ENCODE data around the gene RFFL. TPM values are rescaled to one million over a fixed set of nuclear protein-coding genes. Genes with fewer than 3 reads are reported as not detected.

Gene RFFL
- total and polyA plus RNA-seq, 9 of the 15 experiments (the other 6 are each of a cell fraction or from before 2014, with no cell fraction given) = 3.4 to 18.1 (median 12.8) TPM

DNA sequence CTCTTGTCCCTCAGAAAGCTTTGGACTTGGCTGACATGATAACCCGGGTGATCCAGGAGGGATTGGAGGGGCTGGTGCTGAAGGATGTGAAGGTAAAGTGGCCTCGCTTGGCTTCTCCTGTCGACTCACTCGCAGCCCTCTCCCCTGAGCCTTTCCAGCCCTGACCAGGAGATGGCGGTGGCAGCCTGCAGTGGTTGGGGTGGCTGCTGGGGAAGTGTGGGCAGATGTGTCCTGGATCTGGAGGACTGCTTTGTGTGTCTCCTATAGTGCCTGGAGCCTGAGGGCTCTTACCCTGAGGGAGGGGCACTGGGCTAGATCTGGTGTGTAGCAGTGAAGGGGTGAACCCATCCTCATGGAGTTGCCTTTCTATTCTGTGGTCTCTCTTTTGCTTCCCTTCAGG lies 65.3 kb downstream of the RFFL start:
- POLR2A ChIA-PET = interaction anchor here (0.6 kb wide), 1 partner anchor 578 kb away, joined by 3 read pairs; no protein-coding TSS in a partner anchor
- H3K9ac ChIP-seq (ENCODE audit: insufficient read depth in 1 of 2, low read depth in 2 of 2, low read length in 2 of 2) = 0 out of 4 replicates have a peak overlapping the region, but pooled peaks of 1 of the 2 experiments have one; percentile 12
- TF ChIP-seq SMARCC2 (IDR thresholded peaks at IDR 0.05; ENCODE audit: low read depth) = no peak
- peak; percentile 86 to 95 for TF ChIP-seq RAD21 (CRISPR knock-in tag; conservative IDR thresholded peaks at IDR 0.05 in 1 of 2, IDR thresholded peaks at IDR 0.05 in 1 of 2)
- no peak for TF ChIP-seq HNRNPH1 (optimal IDR thresholded peaks at IDR 0.05; ENCODE audit: low read depth, low read length)
- TF ChIP-seq POLR2AphosphoS2 (IDR thresholded peaks at IDR 0.05; ENCODE audit: low read length) = 0 out of 2 replicates have a peak, but pooled peaks have one; percentile 52
- TF ChIP-seq SLC30A9 (CRISPR knock-in tag; IDR thresholded peaks at IDR 0.05) = no peak
- TF ChIP-seq, protein P1, sequence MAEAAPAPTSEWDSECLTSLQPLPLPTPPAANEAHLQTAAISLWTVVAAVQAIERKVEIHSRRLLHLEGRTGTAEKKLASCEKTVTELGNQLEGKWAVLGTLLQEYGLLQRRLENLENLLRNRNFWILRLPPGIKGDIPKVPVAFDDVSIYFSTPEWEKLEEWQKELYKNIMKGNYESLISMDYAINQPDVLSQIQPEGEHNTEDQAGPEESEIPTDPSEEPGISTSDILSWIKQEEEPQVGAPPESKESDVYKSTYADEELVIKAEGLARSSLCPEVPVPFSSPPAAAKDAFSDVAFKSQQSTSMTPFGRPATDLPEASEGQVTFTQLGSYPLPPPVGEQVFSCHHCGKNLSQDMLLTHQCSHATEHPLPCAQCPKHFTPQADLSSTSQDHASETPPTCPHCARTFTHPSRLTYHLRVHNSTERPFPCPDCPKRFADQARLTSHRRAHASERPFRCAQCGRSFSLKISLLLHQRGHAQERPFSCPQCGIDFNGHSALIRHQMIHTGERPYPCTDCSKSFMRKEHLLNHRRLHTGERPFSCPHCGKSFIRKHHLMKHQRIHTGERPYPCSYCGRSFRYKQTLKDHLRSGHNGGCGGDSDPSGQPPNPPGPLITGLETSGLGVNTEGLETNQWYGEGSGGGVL (CRISPR knock-in tag; IDR thresholded peaks at IDR 0.05) = no peak
- TF ChIP-seq JUND (IDR thresholded peaks at IDR 0.05; ENCODE audit: borderline replicate concordance, low read depth, low read length) = 0 out of 2 replicates have a peak, but pooled peaks have one; percentile 3
- TF ChIP-seq JUND (tag; IDR thresholded peaks at IDR 0.05; ENCODE audit: borderline replicate concordance, low read depth, low read length) = no peak
- no peak for TF ChIP-seq ATF7 (IDR thresholded peaks at IDR 0.05)
- TF ChIP-seq STAG1 (CRISPR knock-in tag; IDR thresholded peaks at IDR 0.05; ENCODE audit: borderline replicate concordance) = peak; percentile 62; the same call in 1 of the 2 replicates
- TF ChIP-seq REST (IDR thresholded peaks at IDR 0.05; ENCODE audit: borderline replicate concordance) = peak; percentile 89
- TF ChIP-seq REST (CRISPR knock-in tag; IDR thresholded peaks at IDR 0.05; ENCODE audit: low read depth) = no peak

More for the DNA sequence above, 65.3 kb downstream of the RFFL start:
- H3K4me2 ChIP-seq (ENCODE audit: insufficient read depth, low read length) = no peak overlapping the region
- no peak overlapping the region for H3K27ac ChIP-seq (ENCODE audit: extremely low read depth, low read depth, low read length)
- in situ Hi-C loops (cut with MboI) (loop anchor here (5.0 kb wide), 2 partner anchors 94 to 124 kb away; partner anchors contain the start of gene FNDC8), intact Hi-C loops (cut with micrococcal nuclease) (loop anchor here (1.0 to 5.0 kb wide), 2 partner anchors 89 to 121 kb away; partner anchors contain the start of gene RAD51D)
- no peaks in the 10 kb centered on the region; the same call in 1 of the 2 replicates for H4K20me1 ChIP-seq (replicated peaks; ENCODE audit: control insufficient read depth, insufficient read depth, low read length)
- peaks cover 96% of the 10 kb centered on the region for H3K36me3 ChIP-seq (ENCODE audit: control insufficient read depth, insufficient read depth, low read length)
- H3K9me3 ChIP-seq (replicated peaks; ENCODE audit: control insufficient read depth, insufficient read depth, low read depth, low read length) = no peaks in the 10 kb centered on the region
- WGBS (ENCODE audit: insufficient coverage, low coverage, missing lambda C conversion rate) = 42% methylated on average over 5 of the region's 5 CpGs
- no TSS peak for BruUV-seq (replicated peaks)
- CTCF ChIA-PET (ENCODE audit: low intra/inter-chr PET ratio) = interaction anchor here (0.5 to 2.9 kb wide), 5 partner anchors 66 to 145 kb away, joined by 3 to 49 read pairs (median 5); partner anchors contain the start of genes FNDC8 and RAD51D
- no peak overlapping the region for H2AFZ ChIP-seq (ENCODE audit: low read depth, low read length)
- FAIRE-seq = no peak
- DNase-seq (ENCODE audit: extremely low read depth in 1 of 4, low spot score in 3 of 4) = peak; percentile 74 to 86 (median 78)
- H3K4me1 ChIP-seq (replicated peaks in 1 of 2; ENCODE audit: control insufficient read depth in 2 of 2, insufficient read depth in 2 of 2, low read length in 2 of 2) = peaks cover 3 to 11% of the 10 kb centered on the region in 2 experiments; a peak in 3 of 5 replicates
- peak; percentile 94 for ATAC-seq
- no peaks in the 10 kb centered on the region for H3K79me2 ChIP-seq (ENCODE audit: control insufficient read depth, insufficient read depth, low read length)
- no peak overlapping the region for H3K4me3 ChIP-seq
- no peaks in the 10 kb centered on the region for H3K27me3 ChIP-seq (ENCODE audit: control insufficient read depth in 2 of 2, insufficient read depth in 2 of 2, low read length in 2 of 2)
- no peaks in the 10 kb centered on the region for H3K9me1 ChIP-seq (ENCODE audit: control insufficient read depth, insufficient read depth, low read length)

All from K562 (cell line).